ENCODE measurements around the gene GALC. TPM values are rescaled to one million over a fixed set of nuclear protein-coding genes. Genes with fewer than 3 reads are reported as not detected.

Gene GALC
- total RNA-seq, 2 donors from 2014 or later = 20.8 to 21.8 TPM

- H3K27me3 ChIP-seq = no peaks in the 10 kb centered on the region
- no peaks in the 10 kb centered on the region for H3K4me1 ChIP-seq
- no peak for DNase-seq (ENCODE audit: low spot score)
- no peak overlapping the region for H3K27ac ChIP-seq
- no peaks in the 10 kb centered on the region for H3K36me3 ChIP-seq
- H3K9me3 ChIP-seq = no peaks in the 10 kb centered on the region
- TF ChIP-seq CTCF (IDR thresholded peaks at IDR 0.05) = no peak
- no peak overlapping the region for H3K4me3 ChIP-seq
Measured at GRCh38 chr14:87901652-87902051, 91.3 kb downstream of the GALC start.

- Histone ChIP-seq H3K9me3 (no peaks in the 10 kb centered on the region), H3K27ac (no peak overlapping the region), H3K4me3 (no peak overlapping the region), H3K36me3 (no peaks in the 10 kb centered on the region), H3K27me3 (no peaks in the 10 kb centered on the region), H3K4me1 (no peaks in the 10 kb centered on the region)
- DNase-seq (ENCODE audit: low spot score) = no peak
- TF ChIP-seq CTCF (IDR thresholded peaks at IDR 0.05) = no peak
Measured at GRCh38 chr14:87901236-87901635, 91.7 kb downstream of the GALC start.

GRCh38 chr14:87899228-87899627 lies 93.8 kb downstream of the GALC start:
- Histone ChIP-seq H3K9me3 (no peaks in the 10 kb centered on the region), H3K4me3 (no peak overlapping the region), H3K36me3 (no peaks in the 10 kb centered on the region), H3K27ac (no peak overlapping the region), H3K4me1 (no peaks in the 10 kb centered on the region), H3K27me3 (no peaks in the 10 kb centered on the region)
- TF ChIP-seq CTCF (IDR thresholded peaks at IDR 0.05) = no peak
- no peak for DNase-seq (ENCODE audit: low spot score)

- no peaks in the 10 kb centered on the region for H3K4me1 ChIP-seq
- H3K9me3 ChIP-seq = no peaks in the 10 kb centered on the region
- TF ChIP-seq CTCF (IDR thresholded peaks at IDR 0.05) = no peak
- no peaks in the 10 kb centered on the region for H3K27me3 ChIP-seq
- H3K27ac ChIP-seq = no peak overlapping the region
- DNase-seq (ENCODE audit: low spot score) = no peak
- H3K4me3 ChIP-seq = no peak overlapping the region
- H3K36me3 ChIP-seq = no peaks in the 10 kb centered on the region
Measured at GRCh38 chr14:87898301-87898700, 94.7 kb downstream of the GALC start.

GRCh38 chr14:87896393-87897380 lies 96.3 kb downstream of the GALC start:
- H3K9me3 ChIP-seq = no peaks in the 10 kb centered on the region
- TF ChIP-seq CTCF (IDR thresholded peaks at IDR 0.05) = peak in 1 of 2 donors; percentile 76
- H3K27me3 ChIP-seq = no peaks in the 10 kb centered on the region
- H3K4me1 ChIP-seq = no peaks in the 10 kb centered on the region
- no peaks in the 10 kb centered on the region for H3K36me3 ChIP-seq
- no peak for DNase-seq (ENCODE audit: low spot score)
- H3K27ac ChIP-seq = no peak overlapping the region
- H3K4me3 ChIP-seq = no peak overlapping the region

Measured in right atrium auricular region (tissue), 2 donors.